ENCODE results near the gene SPDYE2B. TPM values are rescaled to one million over a fixed set of nuclear protein-coding genes. Genes with fewer than 3 reads are reported as not detected.
"Not testable (repeated sequence)": the region's sequence is repeated elsewhere in the genome, so short reads cannot be mapped to it uniquely, and the experiment has no call there.

Gene SPDYE2B
- polyA plus RNA-seq, 1 donor (not counting 4 experiments of a cell fraction or from before 2014, with no cell fraction given): not detected

- H4K20me1 ChIP-seq (ENCODE audit: control insufficient read depth, extremely low read depth, insufficient read depth, low read length); FAIRE-seq; H2AFZ ChIP-seq (ENCODE audit: control insufficient read depth, low read length); DNase-seq (ENCODE audit: low read depth, low spot score); H3K36me3 ChIP-seq (ENCODE audit: control insufficient read depth in 2 of 2, extremely low read depth in 1 of 2, insufficient read depth in 2 of 2, low read length in 2 of 2); H3K4me1 ChIP-seq (ENCODE audit: control insufficient read depth, extremely low read depth, insufficient read depth, low read length); H3K9me1 ChIP-seq (ENCODE audit: control insufficient read depth, extremely low read depth, insufficient read depth, low read length); H3K27me3 ChIP-seq (ENCODE audit: control insufficient read depth, extremely low read depth, insufficient read depth, low read length); H3K4me2 ChIP-seq (ENCODE audit: control insufficient read depth, extremely low read depth, insufficient read depth, low read depth, low read length); H3K27ac ChIP-seq (ENCODE audit: control insufficient read depth, insufficient read depth, low read length); H3K9ac ChIP-seq (ENCODE audit: control insufficient read depth, extremely low read depth, insufficient read depth, low read length); H3K79me2 ChIP-seq (ENCODE audit: control insufficient read depth, insufficient read depth, low read length); H3K9me3 ChIP-seq (ENCODE audit: control insufficient read depth, low read depth, low read length); H3K4me3 ChIP-seq (ENCODE audit: control insufficient read depth in 2 of 3, extremely low read depth in 1 of 3, insufficient read depth in 2 of 3, low read depth in 1 of 3, low read length in 3 of 3); dilution Hi-C loops (cut with MboI; ENCODE audit: extremely low pct_ligation_motif_present, low sequenced_read_pairs): not testable (repeated sequence)
Measured at GRCh38 chr7:102690602-102691001, 40.5 kb downstream of the SPDYE2B start.

GRCh38 chr7:102694008-102694407 lies 43.9 kb downstream of the SPDYE2B start:
- FAIRE-seq; H2AFZ ChIP-seq (ENCODE audit: control insufficient read depth, low read length); H4K20me1 ChIP-seq (ENCODE audit: control insufficient read depth, extremely low read depth, insufficient read depth, low read length); H3K4me3 ChIP-seq (ENCODE audit: control insufficient read depth in 2 of 3, extremely low read depth in 1 of 3, insufficient read depth in 2 of 3, low read depth in 1 of 3, low read length in 3 of 3); H3K9me3 ChIP-seq (ENCODE audit: control insufficient read depth, low read depth, low read length); H3K4me1 ChIP-seq (ENCODE audit: control insufficient read depth, extremely low read depth, insufficient read depth, low read length); H3K4me2 ChIP-seq (ENCODE audit: control insufficient read depth, extremely low read depth, insufficient read depth, low read depth, low read length); H3K27me3 ChIP-seq (ENCODE audit: control insufficient read depth, extremely low read depth, insufficient read depth, low read length); H3K9me1 ChIP-seq (ENCODE audit: control insufficient read depth, extremely low read depth, insufficient read depth, low read length); H3K27ac ChIP-seq (ENCODE audit: control insufficient read depth, insufficient read depth, low read length); DNase-seq (ENCODE audit: low read depth, low spot score); dilution Hi-C loops (cut with MboI; ENCODE audit: extremely low pct_ligation_motif_present, low sequenced_read_pairs); H3K79me2 ChIP-seq (ENCODE audit: control insufficient read depth, insufficient read depth, low read length); H3K9ac ChIP-seq (ENCODE audit: control insufficient read depth, extremely low read depth, insufficient read depth, low read length); H3K36me3 ChIP-seq (ENCODE audit: control insufficient read depth in 2 of 2, extremely low read depth in 1 of 2, insufficient read depth in 2 of 2, low read length in 2 of 2): not testable (repeated sequence)

- H3K4me3 ChIP-seq (ENCODE audit: control insufficient read depth in 2 of 3, extremely low read depth in 1 of 3, insufficient read depth in 2 of 3, low read depth in 1 of 3, low read length in 3 of 3); H3K27me3 ChIP-seq (ENCODE audit: control insufficient read depth, extremely low read depth, insufficient read depth, low read length); H3K36me3 ChIP-seq (ENCODE audit: control insufficient read depth in 2 of 2, extremely low read depth in 1 of 2, insufficient read depth in 2 of 2, low read length in 2 of 2); FAIRE-seq; H3K4me2 ChIP-seq (ENCODE audit: control insufficient read depth, extremely low read depth, insufficient read depth, low read depth, low read length); dilution Hi-C loops (cut with MboI; ENCODE audit: extremely low pct_ligation_motif_present, low sequenced_read_pairs); DNase-seq (ENCODE audit: low read depth, low spot score); H3K27ac ChIP-seq (ENCODE audit: control insufficient read depth, insufficient read depth, low read length); H3K79me2 ChIP-seq (ENCODE audit: control insufficient read depth, insufficient read depth, low read length); H3K9me3 ChIP-seq (ENCODE audit: control insufficient read depth, low read depth, low read length); H4K20me1 ChIP-seq (ENCODE audit: control insufficient read depth, extremely low read depth, insufficient read depth, low read length); H3K4me1 ChIP-seq (ENCODE audit: control insufficient read depth, extremely low read depth, insufficient read depth, low read length); H2AFZ ChIP-seq (ENCODE audit: control insufficient read depth, low read length); H3K9ac ChIP-seq (ENCODE audit: control insufficient read depth, extremely low read depth, insufficient read depth, low read length); H3K9me1 ChIP-seq (ENCODE audit: control insufficient read depth, extremely low read depth, insufficient read depth, low read length): not testable (repeated sequence)
Measured at GRCh38 chr7:102695033-102695552, 45.0 kb downstream of the SPDYE2B start.

- H3K27me3 ChIP-seq (ENCODE audit: control insufficient read depth, extremely low read depth, insufficient read depth, low read length); H3K27ac ChIP-seq (ENCODE audit: control insufficient read depth, insufficient read depth, low read length); H3K79me2 ChIP-seq (ENCODE audit: control insufficient read depth, insufficient read depth, low read length); H3K9ac ChIP-seq (ENCODE audit: control insufficient read depth, extremely low read depth, insufficient read depth, low read length); H3K4me3 ChIP-seq (ENCODE audit: control insufficient read depth in 2 of 3, extremely low read depth in 1 of 3, insufficient read depth in 2 of 3, low read depth in 1 of 3, low read length in 3 of 3); H3K9me3 ChIP-seq (ENCODE audit: control insufficient read depth, low read depth, low read length); H3K9me1 ChIP-seq (ENCODE audit: control insufficient read depth, extremely low read depth, insufficient read depth, low read length); H3K36me3 ChIP-seq (ENCODE audit: control insufficient read depth in 2 of 2, extremely low read depth in 1 of 2, insufficient read depth in 2 of 2, low read length in 2 of 2); H3K4me1 ChIP-seq (ENCODE audit: control insufficient read depth, extremely low read depth, insufficient read depth, low read length); DNase-seq (ENCODE audit: low read depth, low spot score); H4K20me1 ChIP-seq (ENCODE audit: control insufficient read depth, extremely low read depth, insufficient read depth, low read length); H3K4me2 ChIP-seq (ENCODE audit: control insufficient read depth, extremely low read depth, insufficient read depth, low read depth, low read length); dilution Hi-C loops (cut with MboI; ENCODE audit: extremely low pct_ligation_motif_present, low sequenced_read_pairs); H2AFZ ChIP-seq (ENCODE audit: control insufficient read depth, low read length); FAIRE-seq: not testable (repeated sequence)
Measured at GRCh38 chr7:102696009-102696408, 45.9 kb downstream of the SPDYE2B start.

- H3K4me3 ChIP-seq (ENCODE audit: control insufficient read depth in 2 of 3, extremely low read depth in 1 of 3, insufficient read depth in 2 of 3, low read depth in 1 of 3, low read length in 3 of 3); H3K9me1 ChIP-seq (ENCODE audit: control insufficient read depth, extremely low read depth, insufficient read depth, low read length); H3K79me2 ChIP-seq (ENCODE audit: control insufficient read depth, insufficient read depth, low read length); H4K20me1 ChIP-seq (ENCODE audit: control insufficient read depth, extremely low read depth, insufficient read depth, low read length); H2AFZ ChIP-seq (ENCODE audit: control insufficient read depth, low read length); H3K4me1 ChIP-seq (ENCODE audit: control insufficient read depth, extremely low read depth, insufficient read depth, low read length); H3K36me3 ChIP-seq (ENCODE audit: control insufficient read depth in 2 of 2, extremely low read depth in 1 of 2, insufficient read depth in 2 of 2, low read length in 2 of 2); H3K9me3 ChIP-seq (ENCODE audit: control insufficient read depth, low read depth, low read length); DNase-seq (ENCODE audit: low read depth, low spot score); dilution Hi-C loops (cut with MboI; ENCODE audit: extremely low pct_ligation_motif_present, low sequenced_read_pairs); H3K4me2 ChIP-seq (ENCODE audit: control insufficient read depth, extremely low read depth, insufficient read depth, low read depth, low read length); H3K9ac ChIP-seq (ENCODE audit: control insufficient read depth, extremely low read depth, insufficient read depth, low read length); FAIRE-seq; H3K27me3 ChIP-seq (ENCODE audit: control insufficient read depth, extremely low read depth, insufficient read depth, low read length); H3K27ac ChIP-seq (ENCODE audit: control insufficient read depth, insufficient read depth, low read length): not testable (repeated sequence)
Measured at GRCh38 chr7:102697642-102698512, 47.8 kb downstream of the SPDYE2B start.

Measured in keratinocyte (primary cell).